ENCODE measurements around the gene NHLRC2. TPM values are rescaled to one million over a fixed set of nuclear protein-coding genes. Genes with fewer than 3 reads are reported as not detected.
"Not testable (repeated sequence)": the region's sequence is repeated elsewhere in the genome, so short reads cannot be mapped to it uniquely, and the experiment has no call there.

The NHLRC2 gene
- total RNA-seq, 6 experiments from 2014 or later, result 14.5 to 28.4 (median 23.0) TPM

- no peaks in the 10 kb centered on the region for H3K4me1 ChIP-seq
- H3K36me3 ChIP-seq, result no peaks in the 10 kb centered on the region
- TF ChIP-seq CTCF (IDR thresholded peaks at IDR 0.05), result no peak
- TF ChIP-seq POLR2A (IDR thresholded peaks at IDR 0.05), result no peak
- H3K9me3 ChIP-seq, result no peaks in the 10 kb centered on the region
- H3K27me3 ChIP-seq, result no peaks in the 10 kb centered on the region
- intact Hi-C loops (cut with DNase I), result no loop called here
- ATAC-seq (no peak), DNase-seq (no peak)
- 64% methylated on average over 5 of the region's 8 CpGs for WGBS (ENCODE audit: insufficient coverage, low coverage, low lambda C conversion rate, missing lambda C conversion rate)
- H3K4me3 ChIP-seq, result no peak overlapping the region
- H3K27ac ChIP-seq, result no peak overlapping the region
Observed at GRCh38 chr10:113820507-113820906, 34.0 kb upstream of the NHLRC2 start.

GRCh38 chr10:113821306-113821705 is 33.2 kb upstream of the NHLRC2 start:
- H3K27me3 ChIP-seq; ATAC-seq; H3K27ac ChIP-seq; DNase-seq; H3K9me3 ChIP-seq; H3K4me3 ChIP-seq; H3K4me1 ChIP-seq; H3K36me3 ChIP-seq; intact Hi-C loops (cut with DNase I): not testable (repeated sequence)
- WGBS (ENCODE audit: insufficient coverage, low coverage, low lambda C conversion rate, missing lambda C conversion rate), result 68% methylated on average over 3 of the region's 3 CpGs

- no peak for ATAC-seq
- no peak overlapping the region for H3K27ac ChIP-seq
- no peaks in the 10 kb centered on the region for H3K9me3 ChIP-seq
- TF ChIP-seq CTCF (IDR thresholded peaks at IDR 0.05), result no peak
- no peak for TF ChIP-seq POLR2A (IDR thresholded peaks at IDR 0.05)
- no peaks in the 10 kb centered on the region for H3K27me3 ChIP-seq
- H3K36me3 ChIP-seq, result no peaks in the 10 kb centered on the region
- DNase-seq, result no peak
- no peaks in the 10 kb centered on the region for H3K4me1 ChIP-seq
- intact Hi-C loops (cut with DNase I), result no loop called here
- WGBS (ENCODE audit: insufficient coverage, low coverage, low lambda C conversion rate, missing lambda C conversion rate), result 94% methylated on average over 7 of the region's 7 CpGs
- H3K4me3 ChIP-seq, result no peak overlapping the region
Observed at GRCh38 chr10:113822174-113822573, 32.3 kb upstream of the NHLRC2 start.

- Histone ChIP-seq H3K4me1 (no peaks in the 10 kb centered on the region), H3K27me3 (no peaks in the 10 kb centered on the region), H3K4me3 (no peak overlapping the region), H3K36me3 (no peaks in the 10 kb centered on the region), H3K27ac (no peak overlapping the region), H3K9me3 (no peaks in the 10 kb centered on the region)
- intact Hi-C loops (cut with DNase I), result no loop called here
- DNase-seq (no peak), ATAC-seq (no peak)
- 66% methylated on average over 4 of the region's 4 CpGs for WGBS (ENCODE audit: insufficient coverage, low coverage, low lambda C conversion rate, missing lambda C conversion rate)
- TF ChIP-seq POLR2A (IDR thresholded peaks at IDR 0.05) (no peak), CTCF (IDR thresholded peaks at IDR 0.05) (no peak)
Observed at GRCh38 chr10:113823389-113823788, 31.1 kb upstream of the NHLRC2 start.

GRCh38 chr10:113825791-113826190 is 28.7 kb upstream of the NHLRC2 start:
- no peaks in the 10 kb centered on the region for H3K4me1 ChIP-seq
- H3K27ac ChIP-seq, result no peak overlapping the region
- no peak for TF ChIP-seq POLR2A (IDR thresholded peaks at IDR 0.05)
- TF ChIP-seq CTCF (IDR thresholded peaks at IDR 0.05), result no peak
- H3K4me3 ChIP-seq, result no peak overlapping the region
- no peaks in the 10 kb centered on the region for H3K36me3 ChIP-seq
- no peaks in the 10 kb centered on the region for H3K27me3 ChIP-seq
- 71% methylated on average over 2 of the region's 2 CpGs for WGBS (ENCODE audit: insufficient coverage, low coverage, low lambda C conversion rate, missing lambda C conversion rate)
- DNase-seq (no peak), ATAC-seq (no peak)
- H3K9me3 ChIP-seq, result no peaks in the 10 kb centered on the region
- intact Hi-C loops (cut with DNase I), result no loop called here

GRCh38 chr10:113828567-113828966 is 25.9 kb upstream of the NHLRC2 start:
- H3K4me3 ChIP-seq; H3K36me3 ChIP-seq; H3K9me3 ChIP-seq; DNase-seq; intact Hi-C loops (cut with DNase I); ATAC-seq; H3K4me1 ChIP-seq; H3K27ac ChIP-seq; H3K27me3 ChIP-seq: not testable (repeated sequence)
- WGBS (ENCODE audit: insufficient coverage, low coverage, low lambda C conversion rate, missing lambda C conversion rate), result 90% methylated on average over 7 of the region's 10 CpGs
